Esophagus muscularis mucosa (tissue), 4 donors: ENCODE results near the gene IKBKG. TPM values are rescaled to one million over a fixed set of nuclear protein-coding genes. Genes with fewer than 3 reads are reported as not detected.
"Not testable (repeated sequence)": the region's sequence is repeated elsewhere in the genome, so short reads cannot be mapped to it uniquely, and the experiment has no call there.

Experiments used
- DNase-seq: peaks from one replicate; pipeline ENCODE4 v3.0.0-alpha.2; 2017; ENCODE audit errors: extremely low spot score
- H3K27ac ChIP-seq, 4 donors: fragments of 200-600 bp; sonication (generic); replicated peaks in 1 of 4; 1 replicate in 3 of 4; 2 replicates in 1 of 4; pipeline ENCODE4 v1.5.1; 2016 to 2019; ENCODE audit warnings: mild to moderate bottlenecking in 1 of 4
- H3K27me3 ChIP-seq, 4 donors: fragments of 200-600 bp; sonication (generic); one replicate each; pipeline versions ENCODE4 v1.5.1 to v1.6.0; 2016 to 2019
- H3K36me3 ChIP-seq, 4 donors: fragments of 200-600 bp; sonication (generic); one replicate each; pipeline ENCODE4 v1.5.1; 2016 to 2019
- H3K4me1 ChIP-seq, 4 donors: fragments of 200-600 bp; sonication (generic); one replicate each; pipeline ENCODE4 v1.5.1; 2016 to 2019
- H3K4me3 ChIP-seq, 4 donors: fragments of 200-600 bp; sonication (generic); 1 replicate in 2 of 4; 2 replicates in 2 of 4; pipeline ENCODE4 v1.5.1; 2016 to 2019; ENCODE audit warnings: mild to moderate bottlenecking in 4 of 4, moderate library complexity in 1 of 4
- H3K9me3 ChIP-seq, 4 donors: fragments of 200-600 bp; sonication (generic); 1 replicate in 3 of 4; 2 replicates in 1 of 4; pipeline ENCODE4 v1.5.1; 2016 to 2019
- CTCF ChIP-seq, 3 experiments: fragments of 200-600 bp in 2 of 3; fragments of 450-650 bp in 1 of 3; sonication (generic) in 2 of 3; IDR thresholded peaks; one replicate each; pipeline ENCODE4 v1.5.1; 2017 to 2019; ENCODE audit warnings: antibody characterized with exemption in 3 of 3, mild to moderate bottlenecking in 2 of 3, moderate library complexity in 1 of 3
- EP300 ChIP-seq: sonication (generic); formaldehyde crosslinking; IDR thresholded peaks from one replicate; pipeline ENCODE4 v1.6.1; 2017; ENCODE audit warnings: antibody characterized with exemption
- POLR2A ChIP-seq: fragments of 450-650 bp; IDR thresholded peaks from one replicate; pipeline ENCODE4 v1.6.1; 2017; ENCODE audit warnings: antibody characterized with exemption, moderate library complexity, mild to moderate bottlenecking, low read depth
- POLR2AphosphoS5 ChIP-seq, 2 donors: sonication (generic); formaldehyde crosslinking; IDR thresholded peaks; one replicate each; pipeline ENCODE4 v1.6.1; 2017; ENCODE audit warnings: antibody characterized with exemption in 2 of 2
- WGBS: methylation state at CpG from one replicate; pipeline ENCODE4 v1.1.5; 2018; 5-methylcytosine and 5-hydroxymethylcytosine counted together
- intact Hi-C: fragments of 100-400 bp; cut with DNase I; formaldehyde crosslinking; loops from one replicate; pipeline ENCODE4 v1.15.1; 2023
- total RNA-seq, 4 donors: library from RNA; depleted of rRNA; stranded (reverse); fragments of >200 nt; gene quantifications; one replicate each; pipeline versions ENCODE4 v1.1.0 to v1.2.1, GENCODE V29; 2016

The IKBKG gene
- total RNA-seq, 4 donors from 2014 or later = 12.0 to 18.3 (median 17.3) TPM

DNA sequence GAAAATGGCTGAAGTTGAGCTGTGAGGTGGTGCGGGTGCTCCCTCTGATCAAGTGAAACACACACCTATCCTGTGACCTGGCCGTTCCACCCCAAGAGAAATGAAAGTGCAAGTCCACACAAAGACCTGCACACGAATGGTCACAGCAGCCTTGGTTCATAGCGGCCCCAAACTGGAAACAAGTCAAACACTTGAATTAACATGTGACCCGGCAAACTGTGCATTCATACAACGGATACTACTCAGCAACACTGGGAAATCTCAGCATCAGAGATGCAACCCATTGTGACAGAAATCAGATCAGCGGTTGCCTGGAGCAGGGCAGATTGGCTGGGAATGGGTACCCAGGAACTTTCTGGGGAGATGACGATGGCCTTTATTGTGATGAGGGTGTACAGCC lies 8.3 kb upstream of the IKBKG start:
- no peak overlapping the region for H3K4me3 ChIP-seq
- WGBS = 79% methylated on average over 8 of the region's 8 CpGs
- intact Hi-C loops = no loop called here

GRCh38 chrX:154540365-154540764 lies 7.1 kb upstream of the IKBKG start:
- intact Hi-C loops, H3K27ac ChIP-seq, H3K27me3 ChIP-seq, H3K4me3 ChIP-seq, H3K9me3 ChIP-seq, DNase-seq: not testable (repeated sequence)
- Histone ChIP-seq H3K36me3 (peaks cover 0 to 13% (median 5%) of the 10 kb centered on the region in 4 donors), H3K4me1 (peaks cover 14 to 26% (median 25%) of the 10 kb centered on the region in 4 donors)
- 81% methylated on average over 7 of the region's 7 CpGs for WGBS

More for the DNA sequence above, 8.3 kb upstream of the IKBKG start:
- no peak for DNase-seq
- Histone ChIP-seq H3K27ac (no peak overlapping the region), H3K27me3 (no peaks in the 10 kb centered on the region), H3K9me3 (no peaks in the 10 kb centered on the region), H3K36me3 (peaks cover 0 to 17% (median 7%) of the 10 kb centered on the region in 4 donors), H3K4me1 (peaks cover 19 to 34% (median 27%) of the 10 kb centered on the region in 4 donors)
- TF ChIP-seq POLR2AphosphoS5 (IDR thresholded peaks at IDR 0.05) (no peak), EP300 (no peak), POLR2A (no peak), CTCF (IDR thresholded peaks at IDR 0.05) (no peak)

DNA sequence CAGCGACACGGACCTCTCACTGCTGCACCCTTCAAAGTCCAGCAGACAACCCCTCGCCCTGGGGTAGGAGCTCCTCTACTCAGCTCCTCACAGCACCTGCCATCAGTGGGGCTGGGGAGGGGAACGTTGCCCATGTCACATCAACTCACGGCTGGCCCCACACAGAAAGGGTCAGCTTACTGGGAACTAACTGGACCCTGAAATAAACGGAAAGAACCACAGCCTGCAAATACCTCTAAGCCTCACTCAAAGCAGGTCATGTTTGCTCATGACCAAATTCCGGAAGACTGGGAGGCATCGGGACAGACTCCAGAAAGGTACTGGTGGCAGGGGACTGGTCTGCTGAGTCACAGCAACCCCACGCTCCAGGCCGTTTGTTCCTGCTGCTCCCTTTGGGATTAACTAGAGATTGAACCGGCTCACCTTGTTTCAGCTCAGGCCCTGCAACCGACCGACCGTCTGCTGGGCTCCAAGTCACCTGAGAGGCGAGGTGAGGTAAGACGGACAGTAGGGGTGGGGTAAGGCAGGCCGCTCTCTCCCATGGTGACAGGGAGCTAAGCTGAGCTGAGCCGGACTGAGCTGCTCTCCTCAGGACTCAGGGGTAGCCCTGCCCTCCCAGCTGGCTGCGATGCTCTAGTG lies 6.4 kb upstream of the IKBKG start:
- intact Hi-C loops = no loop called here
- H3K4me1 ChIP-seq = peaks cover 16 to 33% (median 32%) of the 10 kb centered on the region in 4 donors
- peak overlapping the region; percentile 63 to 75 (median 71) for H3K27ac ChIP-seq
- no peaks in the 10 kb centered on the region for H3K27me3 ChIP-seq
- TF ChIP-seq CTCF (IDR thresholded peaks at IDR 0.05) (no peak), POLR2A (no peak), EP300 (no peak)
- no peak for DNase-seq
- H3K4me3 ChIP-seq = no peak overlapping the region
- peaks cover 0 to 7% (median 2%) of the 10 kb centered on the region in 4 donors for H3K36me3 ChIP-seq
- H3K9me3 ChIP-seq = no peaks in the 10 kb centered on the region
- WGBS = 85% methylated on average over 16 of the region's 19 CpGs

- Histone ChIP-seq H3K27me3 (no peaks in the 10 kb centered on the region), H3K36me3 (peaks cover 0 to 7% (median 2%) of the 10 kb centered on the region in 4 donors), H3K4me1 (peaks cover 19 to 36% (median 36%) of the 10 kb centered on the region in 4 donors), H3K4me3 (no peak overlapping the region), H3K9me3 (no peaks in the 10 kb centered on the region), H3K27ac (peak overlapping the region; percentile 63 to 75 (median 71))
- intact Hi-C loops = no loop called here
- DNase-seq = no peak
- WGBS = 74% methylated on average over 5 of the region's 5 CpGs
- TF ChIP-seq CTCF (IDR thresholded peaks at IDR 0.05) (no peak), POLR2AphosphoS5 (IDR thresholded peaks at IDR 0.05) (no peak), EP300 (no peak), POLR2A (no peak)
These were observed 5.9 kb upstream of the IKBKG start for GRCh38 chrX:154541589-154541895.

GRCh38 chrX:154541896-154542722 lies 5.3 kb upstream of the IKBKG start:
- H3K4me3 ChIP-seq = peak overlapping the region in 1 of 4 donors; percentile 14
- peak overlapping the region; percentile 63 to 75 (median 71) for H3K27ac ChIP-seq
- WGBS = 63% methylated on average over 12 of the region's 12 CpGs
- no peak for DNase-seq
- peaks cover 19 to 36% (median 36%) of the 10 kb centered on the region in 4 donors for H3K4me1 ChIP-seq
- H3K36me3 ChIP-seq = peaks cover 0 to 7% (median 2%) of the 10 kb centered on the region in 4 donors
- intact Hi-C loops = no loop called here
- no peaks in the 10 kb centered on the region for H3K27me3 ChIP-seq
- TF ChIP-seq POLR2A (no peak), POLR2AphosphoS5 (IDR thresholded peaks at IDR 0.05) (peak in 1 of 2 donors; percentile 7)
- H3K9me3 ChIP-seq = peaks cover 0 to under 1% (median 0%) of the 10 kb centered on the region in 4 donors
